ENCODE results near the gene ARHGEF38.

DNA sequence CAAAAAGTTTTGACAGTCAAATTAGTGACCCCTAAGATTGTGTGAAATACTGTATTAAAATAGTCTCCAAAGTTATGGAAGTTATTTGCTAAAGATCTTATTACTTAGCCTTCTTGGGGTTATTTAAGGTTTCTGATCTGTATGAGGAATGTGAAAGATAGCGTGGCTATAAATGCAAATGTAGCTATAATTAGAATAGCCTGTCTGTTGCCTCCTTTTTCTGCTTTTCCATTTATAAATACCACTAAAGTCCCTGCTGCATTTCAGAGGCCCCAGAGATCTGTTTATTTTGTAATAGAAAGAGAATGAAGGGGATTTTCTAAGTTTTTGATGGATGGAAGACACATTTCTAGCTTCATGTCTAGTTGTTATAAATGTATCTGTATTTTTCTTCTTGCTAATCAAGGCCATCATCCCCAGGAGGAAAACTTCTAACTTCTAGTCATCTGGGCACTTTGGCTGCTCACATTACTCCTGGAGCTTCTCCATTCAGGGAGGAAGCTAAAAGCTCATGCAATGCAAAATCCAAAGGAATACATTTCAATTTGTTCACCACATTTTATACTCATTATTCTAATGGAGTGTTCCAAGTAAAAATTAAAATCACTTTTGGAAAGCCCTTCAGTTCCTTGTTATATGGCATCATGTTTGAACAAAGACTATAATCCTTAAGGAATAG lies 82.1 kb downstream of the ARHGEF38 start:
- TF ChIP-seq ZNF785 (tag by site-specific recombination; IDR thresholded peaks at IDR 0.05) (no peak), SP3 (tag by site-specific recombination; IDR thresholded peaks at IDR 0.05) (no peak), YY1 (tag by site-specific recombination; IDR thresholded peaks at IDR 0.05) (no peak), ZNF311 (tag by site-specific recombination; IDR thresholded peaks at IDR 0.05; ENCODE audit: borderline replicate concordance) (no peak), KLF16 (tag by site-specific recombination; IDR thresholded peaks at IDR 0.05) (no peak), ZNF155 (tag by site-specific recombination; IDR thresholded peaks at IDR 0.05) (no peak), ZNF777 (tag by site-specific recombination; IDR thresholded peaks at IDR 0.05; ENCODE audit: borderline replicate concordance) (no peak), ZNF423 (tag by site-specific recombination; IDR thresholded peaks at IDR 0.05) (no peak)
- TF ChIP-seq, protein P1, sequence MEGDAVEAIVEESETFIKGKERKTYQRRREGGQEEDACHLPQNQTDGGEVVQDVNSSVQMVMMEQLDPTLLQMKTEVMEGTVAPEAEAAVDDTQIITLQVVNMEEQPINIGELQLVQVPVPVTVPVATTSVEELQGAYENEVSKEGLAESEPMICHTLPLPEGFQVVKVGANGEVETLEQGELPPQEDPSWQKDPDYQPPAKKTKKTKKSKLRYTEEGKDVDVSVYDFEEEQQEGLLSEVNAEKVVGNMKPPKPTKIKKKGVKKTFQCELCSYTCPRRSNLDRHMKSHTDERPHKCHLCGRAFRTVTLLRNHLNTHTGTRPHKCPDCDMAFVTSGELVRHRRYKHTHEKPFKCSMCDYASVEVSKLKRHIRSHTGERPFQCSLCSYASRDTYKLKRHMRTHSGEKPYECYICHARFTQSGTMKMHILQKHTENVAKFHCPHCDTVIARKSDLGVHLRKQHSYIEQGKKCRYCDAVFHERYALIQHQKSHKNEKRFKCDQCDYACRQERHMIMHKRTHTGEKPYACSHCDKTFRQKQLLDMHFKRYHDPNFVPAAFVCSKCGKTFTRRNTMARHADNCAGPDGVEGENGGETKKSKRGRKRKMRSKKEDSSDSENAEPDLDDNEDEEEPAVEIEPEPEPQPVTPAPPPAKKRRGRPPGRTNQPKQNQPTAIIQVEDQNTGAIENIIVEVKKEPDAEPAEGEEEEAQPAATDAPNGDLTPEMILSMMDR (tag by site-specific recombination; IDR thresholded peaks at IDR 0.05), result no peak
- TF ChIP-seq, protein P2, sequence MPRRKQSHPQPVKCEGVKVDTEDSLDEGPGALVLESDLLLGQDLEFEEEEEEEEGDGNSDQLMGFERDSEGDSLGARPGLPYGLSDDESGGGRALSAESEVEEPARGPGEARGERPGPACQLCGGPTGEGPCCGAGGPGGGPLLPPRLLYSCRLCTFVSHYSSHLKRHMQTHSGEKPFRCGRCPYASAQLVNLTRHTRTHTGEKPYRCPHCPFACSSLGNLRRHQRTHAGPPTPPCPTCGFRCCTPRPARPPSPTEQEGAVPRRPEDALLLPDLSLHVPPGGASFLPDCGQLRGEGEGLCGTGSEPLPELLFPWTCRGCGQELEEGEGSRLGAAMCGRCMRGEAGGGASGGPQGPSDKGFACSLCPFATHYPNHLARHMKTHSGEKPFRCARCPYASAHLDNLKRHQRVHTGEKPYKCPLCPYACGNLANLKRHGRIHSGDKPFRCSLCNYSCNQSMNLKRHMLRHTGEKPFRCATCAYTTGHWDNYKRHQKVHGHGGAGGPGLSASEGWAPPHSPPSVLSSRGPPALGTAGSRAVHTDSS (tag by site-specific recombination; IDR thresholded peaks at IDR 0.05), result no peak

Measured in HEK293 (cell line).